ENCODE data around the gene HSD11B2. TPM values are rescaled to one million over a fixed set of nuclear protein-coding genes. Genes with fewer than 3 reads are reported as not detected.

Gene HSD11B2
- total and polyA plus RNA-seq, 2 donors (not counting 3 experiments of a cell fraction or from before 2014, with no cell fraction given) = 0.10 TPM; not detected in 1

GRCh38 chr16:67446968-67447507, 16.1 kb downstream of the HSD11B2 start:
- no peak overlapping the region for H3K4me3 ChIP-seq (replicated peaks in 1 of 3; ENCODE audit: insufficient read depth in 1 of 3, low read depth in 1 of 3, low read length in 3 of 3)
- ChIA-PET POLR2A (interaction anchor here (0.6 kb wide), 1 partner anchor 188 kb away, joined by 3 read pairs; no protein-coding TSS in a partner anchor), CTCF (interaction anchor here (0.9 to 5.8 kb wide), 11 partner anchors 8 to 186 kb away, joined by 3 to 57 read pairs (median 7); partner anchors contain the start of genes HSD11B2 and TPPP3)
- TF ChIP-seq EZH2 (IDR thresholded peaks at IDR 0.05; ENCODE audit: borderline replicate concordance, low read depth, low read length, severe bottlenecking) (no peak), POLR2AphosphoS5 (IDR thresholded peaks at IDR 0.05; ENCODE audit: insufficient read depth, low read depth, low read length) (no peak), POLR2A (IDR thresholded peaks at IDR 0.05; ENCODE audit: low read depth, low read length) (no peak), GATA2 (IDR thresholded peaks at IDR 0.05; ENCODE audit: insufficient read depth, insufficient read length, low read depth, low read length) (no peak), JUN (IDR thresholded peaks at IDR 0.05; ENCODE audit: borderline replicate concordance, insufficient read depth, insufficient read length, low read depth) (no peak), MYC (IDR thresholded peaks at IDR 0.05; ENCODE audit: low read depth, low read length) (no peak), FOS (IDR thresholded peaks at IDR 0.05; ENCODE audit: borderline replicate concordance, insufficient read depth, low read length) (no peak)
- TF ChIP-seq, protein P1, sequence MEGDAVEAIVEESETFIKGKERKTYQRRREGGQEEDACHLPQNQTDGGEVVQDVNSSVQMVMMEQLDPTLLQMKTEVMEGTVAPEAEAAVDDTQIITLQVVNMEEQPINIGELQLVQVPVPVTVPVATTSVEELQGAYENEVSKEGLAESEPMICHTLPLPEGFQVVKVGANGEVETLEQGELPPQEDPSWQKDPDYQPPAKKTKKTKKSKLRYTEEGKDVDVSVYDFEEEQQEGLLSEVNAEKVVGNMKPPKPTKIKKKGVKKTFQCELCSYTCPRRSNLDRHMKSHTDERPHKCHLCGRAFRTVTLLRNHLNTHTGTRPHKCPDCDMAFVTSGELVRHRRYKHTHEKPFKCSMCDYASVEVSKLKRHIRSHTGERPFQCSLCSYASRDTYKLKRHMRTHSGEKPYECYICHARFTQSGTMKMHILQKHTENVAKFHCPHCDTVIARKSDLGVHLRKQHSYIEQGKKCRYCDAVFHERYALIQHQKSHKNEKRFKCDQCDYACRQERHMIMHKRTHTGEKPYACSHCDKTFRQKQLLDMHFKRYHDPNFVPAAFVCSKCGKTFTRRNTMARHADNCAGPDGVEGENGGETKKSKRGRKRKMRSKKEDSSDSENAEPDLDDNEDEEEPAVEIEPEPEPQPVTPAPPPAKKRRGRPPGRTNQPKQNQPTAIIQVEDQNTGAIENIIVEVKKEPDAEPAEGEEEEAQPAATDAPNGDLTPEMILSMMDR (IDR thresholded peaks at IDR 0.05; ENCODE audit: extremely low read depth in 1 of 2, insufficient read depth in 1 of 2, low read depth in 1 of 2, low read length in 2 of 2) = no peak
- TF ChIP-seq, protein P2, sequence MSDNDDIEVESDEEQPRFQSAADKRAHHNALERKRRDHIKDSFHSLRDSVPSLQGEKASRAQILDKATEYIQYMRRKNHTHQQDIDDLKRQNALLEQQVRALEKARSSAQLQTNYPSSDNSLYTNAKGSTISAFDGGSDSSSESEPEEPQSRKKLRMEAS (IDR thresholded peaks at IDR 0.05; ENCODE audit: insufficient read depth, insufficient read length) = no peak
- H3K27ac ChIP-seq (ENCODE audit: insufficient read depth, low read depth, low read length) = no peak overlapping the region
- no peaks in the 10 kb centered on the region for H3K27me3 ChIP-seq (ENCODE audit: control insufficient read depth in 2 of 2, insufficient read depth in 2 of 2, low read length in 2 of 2)
- H3K9me3 ChIP-seq (replicated peaks; ENCODE audit: control insufficient read depth, insufficient read depth, low read length) = no peaks in the 10 kb centered on the region
- DNase-seq (ENCODE audit: low read depth, low spot score) (no peak), FAIRE-seq (no peak)
- no peak overlapping the region for H3K4me2 ChIP-seq (ENCODE audit: insufficient read depth, low read length)
- H3K9me1 ChIP-seq (replicated peaks; ENCODE audit: control insufficient read depth, extremely low read depth, insufficient read depth, low read length) = no peaks in the 10 kb centered on the region
- H3K36me3 ChIP-seq (ENCODE audit: control insufficient read depth in 2 of 2, extremely low read depth in 1 of 2, insufficient read depth in 2 of 2, low read length in 2 of 2) = peaks cover 0 to 27% of the 10 kb centered on the region in 2 experiments
- H3K9ac ChIP-seq (replicated peaks; ENCODE audit: extremely low read depth, insufficient read depth, low read length) = no peak overlapping the region
- H3K79me2 ChIP-seq (ENCODE audit: control insufficient read depth, insufficient read depth, low read length) = no peaks in the 10 kb centered on the region
- no peaks in the 10 kb centered on the region for H4K20me1 ChIP-seq (replicated peaks; ENCODE audit: control insufficient read depth, extremely low read depth, insufficient read depth, low read length)
- dilution Hi-C loops (cut with MboI; ENCODE audit: extremely low pct_ligation_motif_present, low sequenced_read_pairs) (no loop called here), intact Hi-C loops (cut with micrococcal nuclease) (loop anchor here (1.0 to 5.0 kb wide), 2 partner anchors 19 to 75 kb away; no protein-coding TSS in a partner anchor)
- no TSS peak for BruUV-seq (replicated peaks)
- no peak overlapping the region for H2AFZ ChIP-seq (ENCODE audit: low read depth, low read length)
- no peaks in the 10 kb centered on the region for H3K4me1 ChIP-seq (ENCODE audit: control insufficient read depth, extremely low read depth, insufficient read depth, low read length)
